GM12865 (cell line): ENCODE results near the gene CFLAR.

ENCODE experiments used
- DNase-seq: peaks from one replicate; pipeline ENCODE4 v3.0.0; 2010; ENCODE audit warnings: low read depth
- H3K4me3 ChIP-seq: 2 replicates; pipeline ENCODE4 v1.5.1; 2011; ENCODE audit warnings: mild to moderate bottlenecking, low read depth, low read length, control low read depth
- CTCF ChIP-seq: IDR thresholded peaks from 2 replicates; pipeline ENCODE4 v1.5.1; 2011; ENCODE audit warnings: low read length, control low read depth, low read depth, inconsistent platforms; ENCODE audit not compliant: insufficient read depth; ENCODE audit errors: missing control alignments

CFLAR gene

DNA sequence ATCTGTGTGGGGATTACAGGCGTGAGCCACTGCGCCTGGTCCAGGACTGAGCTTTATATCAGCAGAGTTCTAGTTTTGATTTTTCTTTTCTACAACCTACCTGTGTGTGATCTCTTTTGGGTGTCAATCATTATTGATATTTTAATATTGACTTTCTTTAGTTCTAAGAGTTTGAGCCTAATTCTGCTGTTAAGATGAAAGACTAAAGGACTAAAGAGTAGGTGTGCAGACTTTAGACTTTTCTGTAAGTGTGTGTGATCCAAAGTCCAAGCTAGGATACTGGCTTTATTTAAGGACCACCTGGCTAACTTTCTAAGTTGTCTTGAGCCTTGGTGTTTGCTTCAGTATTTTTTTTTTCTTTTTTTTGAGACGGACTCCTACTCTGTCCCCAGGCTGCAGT lies 79.4 kb downstream of the CFLAR start:
- no peak for DNase-seq
- TF ChIP-seq CTCF: no peak
- no peak overlapping the region for H3K4me3 ChIP-seq

DNA sequence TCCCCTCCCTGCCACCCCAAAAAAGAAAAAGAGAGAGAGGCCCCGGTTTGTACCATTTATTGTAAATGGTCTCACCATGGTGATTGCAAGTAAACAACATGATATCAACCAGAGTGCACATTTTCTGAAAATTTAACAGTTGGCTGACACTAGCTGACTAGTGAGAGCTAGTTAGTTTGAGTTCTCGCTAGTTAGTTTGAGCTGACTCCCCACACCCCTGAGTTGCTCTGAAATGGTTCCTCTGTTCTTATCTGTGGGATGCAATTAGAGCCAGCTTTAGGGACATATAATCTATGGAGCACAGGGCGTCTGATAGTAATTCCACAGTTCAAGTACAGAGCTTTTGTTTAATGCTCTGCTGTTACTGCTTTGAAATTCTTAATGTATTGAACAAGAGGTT lies 80.0 kb downstream of the CFLAR start:
- H3K4me3 ChIP-seq: no peak overlapping the region
- DNase-seq: no peak
- no peak for TF ChIP-seq CTCF

- no peak for TF ChIP-seq CTCF
- H3K4me3 ChIP-seq: no peak overlapping the region
- no peak for DNase-seq
Measured at GRCh38 chr2:201196803-201197202, 80.8 kb downstream of the CFLAR start.

DNA sequence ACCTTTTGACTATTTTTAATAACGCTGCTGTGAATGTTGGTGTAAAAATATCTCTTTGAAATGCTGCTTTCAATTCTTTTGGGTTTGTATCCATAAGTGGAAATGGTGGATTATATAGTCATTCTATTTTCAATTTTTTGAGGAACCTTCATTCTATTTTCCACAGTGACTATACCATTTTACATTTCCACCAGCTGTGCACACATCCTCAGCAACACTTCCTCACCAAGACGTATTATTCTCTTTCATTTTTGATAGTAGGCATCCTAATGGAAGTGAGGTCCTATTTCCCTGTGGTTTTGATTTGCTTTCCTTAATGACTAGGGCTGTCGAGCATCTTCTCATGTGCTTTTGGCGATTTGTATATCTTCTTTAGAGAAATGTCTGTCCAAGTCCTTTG lies 81.8 kb downstream of the CFLAR start:
- TF ChIP-seq CTCF: no peak
- no peak for DNase-seq
- H3K4me3 ChIP-seq: no peak overlapping the region

GRCh38 chr2:201199847-201200246 lies 83.9 kb downstream of the CFLAR start:
- H3K4me3 ChIP-seq: no peak overlapping the region
- no peak for DNase-seq
- no peak for TF ChIP-seq CTCF

DNA sequence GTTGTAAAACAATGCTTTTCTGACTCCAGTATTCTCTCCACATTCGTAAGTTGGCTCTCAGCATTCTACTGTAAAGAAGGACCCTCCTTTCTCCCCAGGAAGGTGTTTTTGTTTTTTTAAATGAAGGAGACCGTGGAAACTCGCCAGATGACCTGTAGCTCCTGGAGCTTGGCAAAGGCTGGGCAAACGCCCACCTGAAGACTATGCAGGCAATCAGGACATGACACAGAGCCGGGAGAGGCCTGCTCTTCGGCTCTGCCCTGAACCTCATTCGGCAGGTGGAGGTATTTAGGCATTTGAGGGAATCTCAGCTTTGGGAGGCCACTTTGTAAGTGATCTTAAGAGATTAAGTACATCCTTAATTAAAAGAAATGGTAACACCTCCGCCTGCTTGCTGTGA lies 84.4 kb downstream of the CFLAR start:
- DNase-seq: no peak
- no peak for TF ChIP-seq CTCF
- no peak overlapping the region for H3K4me3 ChIP-seq

GRCh38 chr2:201201371-201201770 lies 85.4 kb downstream of the CFLAR start:
- DNase-seq: no peak
- H3K4me3 ChIP-seq: no peak overlapping the region
- TF ChIP-seq CTCF: no peak
